GM18520 (cell line): ENCODE data around the gene MSH3.
"Not testable (repeated sequence)": the region's sequence is repeated elsewhere in the genome, so short reads cannot be mapped to it uniquely, and the experiment has no call there.

ENCODE experiments used
- ATAC-seq: cut with Tn5 transposase; IDR thresholded peaks from one replicate; pipeline ENCODE4 v1.9.1; 2021; ENCODE audit not compliant: unreplicated experiment

Gene MSH3

DNA sequence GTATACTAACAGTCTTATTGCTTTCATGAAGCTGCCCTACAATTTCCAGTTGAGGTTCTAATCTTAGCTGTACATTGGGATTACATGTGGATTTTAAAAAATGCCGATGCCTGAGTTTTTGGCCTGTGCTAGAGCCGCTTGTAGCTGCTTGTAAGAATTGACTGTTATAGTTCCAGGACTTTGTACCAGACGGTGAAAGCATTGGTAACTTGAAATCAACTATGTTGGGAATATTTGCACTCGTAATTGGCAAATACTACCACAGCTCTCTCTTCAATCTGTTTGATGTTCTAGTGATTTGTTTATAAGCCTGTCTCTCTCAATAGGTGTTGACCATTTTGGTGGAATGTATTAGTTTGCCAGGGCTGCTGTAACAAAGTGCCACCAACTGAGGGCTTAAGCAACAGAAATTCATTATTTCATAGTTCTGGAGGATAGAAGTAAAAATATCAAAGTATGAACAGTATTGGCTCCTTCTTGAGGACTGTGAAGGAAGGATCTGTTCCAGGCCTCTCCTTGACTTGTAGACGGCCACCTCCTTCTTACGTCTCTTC is 50.8 kb downstream of the MSH3 start:
- ATAC-seq, result no peak

DNA sequence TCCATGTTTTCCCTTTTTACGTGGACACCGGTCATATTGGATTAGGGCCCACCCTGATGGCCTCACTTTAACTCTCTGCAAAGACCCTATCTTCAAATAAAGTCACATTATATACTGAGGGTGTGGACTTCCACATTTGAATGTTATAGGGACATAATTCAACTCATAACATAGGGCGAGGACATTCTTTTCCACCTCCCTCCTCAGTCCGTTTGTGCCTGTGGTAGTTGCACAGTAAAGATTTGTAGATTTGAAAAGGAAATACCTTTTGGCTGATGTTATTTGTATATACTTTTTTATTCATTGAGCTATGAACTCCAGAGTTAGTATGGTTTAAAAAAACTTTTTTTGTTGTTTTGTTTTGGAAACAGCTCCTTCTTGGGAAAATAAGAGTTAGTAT is 51.3 kb downstream of the MSH3 start:
- ATAC-seq, result no peak

DNA sequence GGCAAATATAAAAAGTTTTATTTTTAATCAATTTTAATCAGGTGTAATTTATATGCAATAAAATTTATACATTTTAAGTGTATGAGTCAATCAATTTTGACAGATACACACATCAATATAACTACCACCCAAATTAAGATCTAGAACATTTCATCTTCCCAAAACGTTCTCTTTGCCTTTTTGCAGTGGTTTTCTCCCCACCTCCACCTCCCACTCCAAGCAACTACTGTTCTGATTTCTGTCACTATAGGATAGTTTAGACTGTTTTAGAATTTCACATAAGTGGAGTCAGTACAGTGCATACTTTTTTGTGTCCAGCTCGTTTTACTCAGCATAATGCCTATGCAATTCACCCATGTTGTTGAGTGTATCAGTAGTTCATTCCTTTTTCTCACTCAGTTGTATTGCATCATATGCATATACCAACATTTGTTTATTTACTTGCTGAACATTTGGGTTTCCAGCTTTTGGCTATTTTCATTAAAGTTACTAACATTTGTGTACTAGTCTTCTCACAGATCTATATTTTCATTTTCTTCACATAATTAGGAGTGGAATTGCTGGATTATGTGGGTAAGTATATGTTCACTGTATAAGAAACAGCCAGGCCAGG is 52.5 kb downstream of the MSH3 start:
- ATAC-seq, result no peak

DNA sequence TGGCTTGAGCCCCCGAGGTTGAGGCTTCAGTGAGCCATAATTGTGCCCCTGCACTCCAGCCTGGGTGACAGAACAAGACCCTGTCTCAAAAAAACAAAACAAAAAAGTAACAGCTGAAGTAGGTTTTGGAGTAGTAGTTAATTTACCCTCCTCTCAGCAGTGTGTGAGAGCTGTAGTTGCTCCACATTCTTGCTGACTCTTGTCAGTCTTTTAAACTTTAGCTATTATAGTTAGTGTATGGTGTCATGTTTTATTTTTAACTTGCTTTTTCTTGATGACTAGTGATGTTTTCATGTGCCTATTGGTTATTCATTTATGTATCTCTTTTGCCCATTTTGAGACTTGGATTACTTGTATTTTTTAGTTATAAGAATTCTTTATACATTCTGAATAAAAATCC is 53.2 kb downstream of the MSH3 start:
- no peak for ATAC-seq

DNA sequence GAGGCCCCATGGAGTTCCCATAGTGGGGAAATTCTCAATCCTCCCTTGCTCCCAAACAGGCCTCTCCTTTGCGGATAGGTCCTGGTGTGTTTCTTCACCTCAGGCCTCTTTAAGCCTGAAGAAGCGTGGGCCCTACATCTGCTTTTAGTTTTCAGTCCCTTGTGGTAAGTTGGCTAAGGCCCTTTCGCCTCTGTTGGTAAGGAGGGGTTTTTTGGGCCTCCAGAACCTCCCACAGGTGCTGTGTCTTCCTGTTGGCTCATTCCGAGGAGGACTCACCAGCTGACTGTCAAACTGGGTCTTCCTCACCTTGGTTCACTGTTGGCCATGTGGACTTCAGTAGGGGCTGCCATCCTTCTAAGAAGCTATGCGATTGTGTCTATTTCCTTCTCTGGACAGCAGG is 56.8 kb downstream of the MSH3 start:
- no peak for ATAC-seq

DNA sequence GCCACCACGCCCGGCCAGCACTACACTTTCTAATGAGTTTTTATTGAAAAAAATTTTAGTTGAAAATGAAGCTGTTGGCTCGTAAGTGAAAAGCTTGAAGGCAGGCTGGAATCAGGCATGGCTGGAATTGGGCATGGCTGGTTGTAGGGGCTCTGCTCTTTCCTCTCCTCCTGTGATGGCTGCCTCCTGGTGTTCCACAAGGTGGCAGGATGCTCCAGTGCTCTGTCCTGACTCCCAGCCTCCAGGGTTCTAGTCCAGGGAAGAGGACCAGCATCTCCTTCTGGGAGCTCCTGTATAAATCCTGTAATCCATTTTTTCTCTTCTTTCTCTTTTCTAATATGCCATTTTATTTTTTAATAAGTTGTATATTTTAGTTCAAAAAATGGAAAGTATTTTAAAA is 57.5 kb downstream of the MSH3 start:
- ATAC-seq, result no peak

DNA sequence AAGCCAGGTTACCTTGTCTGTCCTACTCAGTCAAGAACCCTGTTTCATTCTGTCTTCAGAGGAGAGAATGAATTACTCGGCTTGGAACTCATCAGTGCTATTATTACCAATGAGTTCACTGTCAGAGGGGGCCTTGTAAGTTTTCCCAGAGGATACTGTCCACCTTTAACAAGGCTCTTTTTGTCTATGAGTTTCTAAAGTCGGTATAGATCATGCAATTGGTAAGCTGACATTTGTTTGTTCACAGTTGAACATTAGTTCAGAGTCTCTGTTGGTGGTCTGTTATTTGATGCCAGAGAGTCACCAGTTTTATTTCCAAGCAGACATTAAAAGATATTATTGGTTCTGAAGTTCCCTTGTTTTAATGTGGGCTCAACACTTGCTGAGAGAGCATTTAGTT is 58.5 kb downstream of the MSH3 start:
- no peak for ATAC-seq

DNA sequence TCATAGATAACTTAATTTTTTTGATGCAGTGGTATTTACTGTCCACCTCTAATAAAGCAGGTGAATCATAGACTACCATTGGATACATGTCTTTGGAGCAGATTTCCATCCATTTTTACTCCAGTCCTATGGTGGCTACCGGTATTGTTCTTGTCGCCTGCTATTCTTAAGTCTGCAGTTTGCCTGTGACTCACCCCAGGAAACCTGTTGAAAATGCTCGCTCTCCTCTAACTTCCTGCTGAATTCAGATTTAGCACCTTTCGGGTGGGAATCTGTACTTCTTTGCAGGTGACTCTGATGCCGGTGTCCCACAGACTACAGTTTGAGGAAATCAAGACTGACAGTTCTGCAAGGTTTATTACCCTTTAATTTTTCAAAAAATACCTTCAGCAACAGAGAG is 59.2 kb downstream of the MSH3 start:
- no peak for ATAC-seq

DNA sequence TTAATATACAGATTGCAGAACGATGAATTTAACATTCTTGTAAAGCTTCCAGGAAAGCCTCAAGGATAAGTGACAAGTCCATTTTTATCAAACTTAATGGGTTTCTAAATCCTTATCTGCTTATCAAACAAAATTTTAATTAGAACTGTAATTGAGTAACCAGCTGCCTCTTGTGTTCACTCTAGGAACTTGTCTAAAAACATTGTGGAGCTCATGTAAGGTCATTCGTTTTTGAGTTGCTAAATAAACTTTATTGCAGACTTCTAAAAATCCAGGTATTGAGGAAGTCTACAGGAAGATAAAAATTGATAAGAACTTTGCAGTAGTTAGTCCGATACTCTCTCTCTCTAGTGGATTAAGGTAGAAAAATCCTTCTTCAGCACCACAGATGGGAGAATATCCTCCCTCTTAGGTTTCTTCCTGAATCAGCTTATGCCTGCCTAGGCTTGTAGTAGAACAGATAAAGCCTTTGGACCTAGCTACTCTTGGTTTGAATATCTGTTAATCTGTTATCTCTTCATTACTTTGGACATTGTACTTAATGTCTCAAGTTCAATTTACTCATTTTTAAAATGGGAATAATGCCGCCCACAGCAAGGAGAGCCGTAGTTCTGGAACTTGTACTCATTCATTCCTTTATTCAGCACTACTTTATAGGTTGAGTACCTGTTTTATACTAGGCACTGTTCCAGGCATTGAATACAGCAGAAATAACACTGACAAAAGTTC is 60.3 kb downstream of the MSH3 start:
- no peak for ATAC-seq

DNA sequence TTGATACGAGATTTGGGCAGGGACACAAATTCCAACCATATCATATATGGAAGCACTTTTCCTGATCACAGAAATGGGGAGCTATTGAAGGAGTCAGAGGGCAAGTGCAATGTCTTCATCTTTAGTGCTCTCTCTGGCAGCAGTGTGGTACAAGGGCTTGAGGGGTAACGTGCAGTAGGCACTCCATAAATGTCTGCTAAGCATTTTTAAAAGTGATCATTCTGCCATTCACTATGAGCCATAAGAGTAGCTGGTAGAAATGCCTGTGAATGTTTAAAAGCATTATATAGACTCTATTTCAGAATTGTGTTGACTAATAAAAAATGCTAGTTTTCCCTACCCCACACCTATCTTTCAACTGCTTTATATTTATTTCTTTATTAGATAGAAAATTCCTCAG is 61.4 kb downstream of the MSH3 start:
- ATAC-seq, result no peak

DNA sequence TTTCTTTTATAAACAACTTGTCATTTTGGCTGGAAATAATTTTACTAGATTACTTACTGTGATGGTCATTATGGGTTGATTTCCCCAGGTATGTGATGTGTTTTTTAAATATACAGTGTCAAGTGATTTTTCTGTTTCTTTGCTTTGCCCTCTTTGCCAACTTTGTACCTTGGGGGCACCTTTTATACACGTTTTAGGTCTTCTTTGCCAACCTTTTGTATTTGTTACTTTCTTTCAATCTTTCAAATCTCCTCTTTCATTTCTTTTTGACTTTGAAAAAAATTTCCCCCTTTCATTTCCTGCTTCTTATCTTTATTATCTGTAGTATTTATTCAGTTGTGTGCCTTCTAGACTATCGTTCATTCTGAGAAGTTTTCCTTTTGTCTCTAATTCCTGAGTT is 65.7 kb downstream of the MSH3 start:
- no peak for ATAC-seq

DNA sequence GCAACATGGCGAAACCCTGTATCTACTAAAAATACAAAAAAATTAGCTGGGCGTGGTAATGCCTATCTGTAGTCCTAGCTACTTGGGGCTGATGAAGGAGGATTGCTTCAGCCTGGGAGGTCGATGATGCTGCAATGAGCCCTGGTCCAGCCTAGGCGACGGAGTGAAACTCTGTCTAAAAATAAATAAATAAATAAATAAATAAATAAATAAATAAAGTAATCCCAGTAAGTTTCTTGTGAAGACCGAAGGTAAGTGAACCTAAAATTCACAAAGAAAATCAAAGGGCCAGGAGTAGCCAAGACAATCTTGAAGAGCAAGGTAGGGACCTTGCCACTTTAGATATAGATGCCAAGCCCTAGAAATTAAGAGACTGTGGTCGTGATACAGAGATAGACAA is 68.5 kb downstream of the MSH3 start:
- no peak for ATAC-seq

DNA sequence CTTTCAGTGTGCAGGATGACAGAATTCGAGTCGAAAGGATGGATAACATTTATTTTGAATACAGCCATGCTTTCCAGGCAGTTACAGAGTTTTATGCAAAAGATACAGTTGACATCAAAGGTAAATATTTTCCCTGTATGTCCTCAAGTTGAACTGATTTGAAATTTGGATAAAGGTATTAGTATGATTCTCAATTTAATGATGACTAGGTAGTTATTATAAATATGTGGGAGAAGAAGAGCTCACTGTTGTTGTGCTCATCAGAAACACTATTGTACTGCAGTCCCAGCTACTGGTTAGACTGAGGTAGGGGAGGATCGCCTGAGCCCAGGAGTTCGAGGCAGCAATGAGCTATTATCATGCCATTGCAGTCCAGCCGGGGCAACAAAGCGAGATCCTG is 71.0 kb downstream of the MSH3 start:
- no peak for ATAC-seq

DNA sequence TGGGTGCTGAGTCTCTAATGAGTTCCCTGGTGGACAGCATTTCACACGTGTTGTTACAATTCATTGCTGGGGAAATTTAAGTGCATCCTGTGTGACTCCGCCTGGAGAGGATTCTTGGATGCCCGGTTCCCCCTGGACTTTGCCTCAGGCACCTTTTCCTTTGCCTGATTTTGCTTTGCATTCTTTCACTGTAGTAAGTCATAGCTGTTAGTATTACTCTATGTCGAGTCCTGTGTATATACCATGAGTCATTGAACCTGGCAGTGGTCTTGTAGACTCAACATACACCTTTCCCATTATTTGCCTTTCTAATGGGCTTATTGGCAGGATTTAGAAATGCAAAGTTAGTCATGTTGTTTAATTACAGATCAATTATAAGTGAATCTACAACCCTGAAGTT is 82.3 kb downstream of the MSH3 start:
- ATAC-seq, result no peak

DNA sequence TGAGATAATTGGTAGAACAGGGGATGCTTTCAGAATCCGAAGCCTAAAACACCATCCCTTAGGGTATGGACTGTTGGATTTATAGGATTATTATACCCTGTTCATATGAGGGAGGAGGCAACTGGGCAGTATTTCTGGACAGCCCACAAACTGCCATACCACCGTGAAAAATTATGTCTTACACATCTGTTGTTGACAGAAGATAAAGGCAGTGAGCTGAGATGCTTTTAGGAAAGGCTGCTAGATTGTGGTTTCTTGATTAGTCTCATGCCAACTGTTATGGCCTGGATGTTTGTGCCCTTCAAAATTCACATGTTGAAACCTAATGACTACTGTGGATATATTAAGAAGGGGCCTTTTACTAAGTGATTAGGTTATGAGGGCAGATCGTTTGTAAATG is 84.0 kb downstream of the MSH3 start:
- ATAC-seq, result no peak

DNA sequence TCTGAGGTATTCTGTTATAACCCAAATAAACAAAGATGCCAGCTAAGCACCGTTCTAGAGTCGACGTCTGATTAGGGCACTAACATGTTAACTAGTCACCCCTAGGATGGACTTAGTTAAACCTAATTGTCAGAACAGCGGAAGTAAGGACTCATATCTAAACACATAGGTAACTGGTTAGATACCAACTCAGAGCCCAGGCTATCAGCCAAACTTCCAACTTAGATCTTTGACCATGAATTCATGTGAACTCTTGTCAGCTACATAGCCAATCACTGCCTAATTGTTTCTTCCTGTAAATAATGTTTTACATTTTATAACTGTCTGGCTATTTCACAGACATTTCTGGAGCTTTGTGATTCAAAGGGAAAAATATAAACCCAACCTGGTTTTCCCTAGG is 84.6 kb downstream of the MSH3 start:
- ATAC-seq, result no peak

DNA sequence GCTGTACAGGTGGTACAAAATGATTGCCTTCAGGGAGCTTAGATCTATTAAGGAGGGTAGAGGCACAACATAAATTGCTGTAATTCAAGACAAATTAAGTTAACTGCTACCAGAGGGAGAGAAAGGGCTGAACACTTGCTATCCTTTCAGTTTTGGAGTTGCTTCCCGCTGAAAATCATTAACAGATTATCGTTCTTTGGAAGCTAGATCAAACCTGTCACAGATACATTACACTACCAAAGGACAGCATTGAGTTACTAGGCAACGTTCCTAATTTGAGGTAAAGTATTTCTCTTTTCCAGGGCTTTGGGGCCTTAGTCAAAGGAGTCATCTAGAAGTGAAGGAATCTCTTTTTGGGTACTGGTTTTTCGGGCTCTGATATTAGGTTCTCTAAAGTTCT is 85.0 kb downstream of the MSH3 start:
- ATAC-seq, result no peak

DNA sequence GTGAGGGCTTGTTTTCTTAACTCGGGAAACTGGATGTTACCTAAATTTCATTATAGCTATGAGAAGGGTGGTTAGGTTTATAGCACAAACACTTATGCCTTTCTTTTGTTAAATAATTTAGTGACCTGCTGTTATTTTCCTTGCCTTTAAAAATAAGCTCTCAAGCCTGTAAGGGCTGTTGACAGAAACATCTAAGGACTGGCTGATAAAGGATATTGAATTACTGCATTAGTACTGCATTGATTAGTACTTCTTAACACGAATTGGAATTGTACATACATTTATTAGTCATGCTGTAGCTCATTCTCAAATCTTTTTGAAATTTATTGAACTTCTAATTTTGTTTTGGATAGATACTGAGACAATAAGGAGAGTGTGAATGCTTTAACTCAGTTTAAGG is 85.4 kb downstream of the MSH3 start:
- no peak for ATAC-seq

DNA sequence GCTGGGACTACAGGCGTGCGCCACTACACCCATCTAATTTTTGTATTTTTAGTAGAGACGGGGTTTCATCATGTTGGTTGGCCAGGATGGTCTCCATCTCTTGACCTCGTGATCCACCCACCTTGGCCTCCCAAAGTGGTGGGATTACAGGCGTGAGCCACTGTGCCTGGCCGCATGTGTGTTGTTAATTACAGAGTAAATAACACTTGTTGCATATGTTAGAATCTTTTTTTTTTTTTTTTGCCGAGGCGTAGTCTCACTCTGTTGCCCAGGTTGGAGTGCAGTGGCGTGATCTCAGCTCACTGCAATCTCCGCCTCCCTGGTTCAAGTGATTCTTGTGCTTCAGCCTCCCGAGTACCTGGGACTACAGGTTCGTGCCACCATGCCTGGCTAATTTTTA is 86.0 kb downstream of the MSH3 start:
- not testable (repeated sequence) for ATAC-seq

DNA sequence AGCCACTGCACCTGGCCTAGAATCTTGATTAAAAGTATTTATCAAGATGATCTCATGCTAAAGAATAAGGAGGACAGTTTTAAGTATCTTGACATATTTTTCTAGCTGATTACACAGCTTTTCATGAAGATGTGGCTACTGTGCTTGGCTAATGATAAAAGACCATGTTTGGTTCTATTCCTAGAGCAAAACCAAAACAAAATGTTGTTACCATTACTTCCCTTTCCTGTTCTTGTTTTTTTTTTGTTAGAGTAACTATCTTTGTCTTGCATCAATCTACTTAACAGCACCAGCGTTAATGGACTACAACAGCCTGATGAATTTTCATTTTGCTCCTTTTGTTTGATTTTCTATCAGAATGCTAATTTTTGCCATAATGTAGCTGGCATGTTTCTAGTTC is 86.5 kb downstream of the MSH3 start:
- no peak for ATAC-seq

DNA sequence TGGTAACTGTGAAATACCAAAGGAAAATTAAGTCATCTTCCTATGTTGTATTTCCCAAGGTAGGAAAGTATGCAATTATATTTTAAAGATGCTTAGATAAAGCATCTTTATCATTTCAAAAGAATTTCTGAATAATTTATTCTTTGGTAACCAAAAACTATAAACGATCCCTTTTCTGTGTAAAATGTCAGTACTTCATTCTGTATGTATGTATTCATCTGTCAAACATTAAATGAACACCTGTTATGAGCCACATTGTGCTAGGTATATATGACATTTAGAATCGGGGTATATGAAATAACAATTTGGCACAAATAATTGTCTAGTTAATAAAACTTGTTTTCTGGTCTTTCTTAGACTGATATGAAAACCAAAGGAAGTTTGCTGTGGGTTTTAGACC is 89.7 kb downstream of the MSH3 start:
- no peak for ATAC-seq

DNA sequence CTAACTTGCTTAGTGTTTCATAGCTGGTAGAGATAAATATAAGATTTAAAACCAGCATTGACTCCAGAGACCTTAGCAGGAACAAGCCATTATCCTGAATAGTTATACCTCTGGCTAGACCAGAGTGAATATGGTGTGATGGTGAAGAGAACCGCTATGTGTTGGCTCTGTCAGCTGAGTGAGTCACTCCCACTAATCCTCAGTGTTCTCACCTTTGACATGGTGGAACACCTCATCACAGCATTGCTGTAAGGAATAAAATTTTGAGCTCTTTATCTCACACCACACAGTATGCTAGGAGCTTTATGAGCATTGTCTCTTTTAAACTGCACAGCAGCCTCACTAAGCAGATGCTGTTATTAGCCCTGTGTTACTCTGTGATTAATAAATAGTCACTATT is 91.0 kb downstream of the MSH3 start:
- no peak for ATAC-seq

DNA sequence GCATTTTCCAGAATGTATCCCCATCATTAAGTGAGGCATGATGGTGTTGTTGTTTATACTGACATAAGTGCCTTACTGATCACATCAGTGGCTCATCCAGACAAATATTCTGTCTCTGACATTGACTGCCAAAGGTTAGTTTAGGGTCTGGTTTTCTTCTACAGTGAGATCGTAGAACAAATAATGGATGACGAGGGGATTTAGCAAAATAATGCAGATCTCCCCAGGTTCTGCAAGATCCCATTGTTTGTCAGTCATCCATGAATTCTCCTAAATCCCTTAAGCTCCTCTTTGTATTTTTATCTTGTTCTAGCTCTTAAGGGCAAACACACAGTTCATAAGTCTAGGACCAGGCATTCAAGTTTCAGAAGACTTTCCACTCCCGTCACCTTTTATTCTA is 93.5 kb downstream of the MSH3 start:
- ATAC-seq, result no peak
